WTC11 (cell line): ENCODE results near the gene RAPGEF3. TPM values are rescaled to one million over a fixed set of nuclear protein-coding genes. Genes with fewer than 3 reads are reported as not detected.

Source experiments
- ATAC-seq: fragments of 200-7000 bp; cut with Tn5 transposase; 2 replicates; pipeline ENCODE4 v1.10.0; 2021; ENCODE audit warnings: mild to moderate bottlenecking, moderate library complexity
- CTCF ChIA-PET: fragments of 300-600 bp; sonication (Branson Sonifier 250); formaldehyde crosslinking; loops from one replicate; lab custom pipeline; 2021; ENCODE audit warnings: antibody characterized with exemption; lab: Charles Lee
- POLR2A ChIA-PET: fragments of 350-600 bp; sonication (Branson Sonifier 250); formaldehyde crosslinking; loops from one replicate; lab custom pipeline; 2021; ENCODE audit warnings: antibody characterized with exemption; lab: Charles Lee
- DNase-seq: peaks from one replicate; pipeline ENCODE4 v3.0.0; 2021; ENCODE audit warnings: low spot score
- H3K27ac Mint-ChIP-seq: 2 replicates; pipeline ENCODE4 v1.8.0; 2021; ENCODE audit warnings: mixed read lengths
- H3K27me3 Mint-ChIP-seq: 2 replicates; pipeline ENCODE4 v1.8.0; 2021; ENCODE audit warnings: low read depth, mild to moderate bottlenecking, moderate library complexity, mixed read lengths
- H3K36me3 Mint-ChIP-seq: 2 replicates; pipeline ENCODE4 v1.8.0; 2021; ENCODE audit warnings: mixed read lengths
- H3K4me1 Mint-ChIP-seq: 2 replicates; pipeline ENCODE4 v1.8.0; 2022; ENCODE audit warnings: mixed read lengths
- H3K4me3 Mint-ChIP-seq: 2 replicates; pipeline ENCODE4 v1.8.0; 2021; ENCODE audit warnings: mild to moderate bottlenecking, moderate library complexity, mixed read lengths
- H3K9me3 Mint-ChIP-seq: 2 replicates; pipeline ENCODE4 v1.8.0; 2021; ENCODE audit warnings: mixed read lengths
- ATF2 ChIP-seq: sonication (generic); formaldehyde crosslinking; IDR thresholded peaks from 2 replicates; pipeline ENCODE4 v1.8.1; 2022; ENCODE audit warnings: low read depth, missing genetic modification reagents, borderline replicate concordance
- E2F1 ChIP-seq: sonication (generic); formaldehyde crosslinking; IDR thresholded peaks from 2 replicates; pipeline ENCODE4 v1.8.0; 2022; ENCODE audit warnings: mild to moderate bottlenecking, missing genetic modification reagents
- E2F5 ChIP-seq: sonication (generic); formaldehyde crosslinking; IDR thresholded peaks from 2 replicates; pipeline ENCODE4 v1.8.1; 2022; ENCODE audit warnings: mild to moderate bottlenecking, moderate library complexity, missing genetic modification reagents
- ETV6 ChIP-seq: sonication (generic); formaldehyde crosslinking; IDR thresholded peaks from 2 replicates; pipeline ENCODE4 v1.8.1; 2022; ENCODE audit warnings: mild to moderate bottlenecking, missing genetic modification reagents
- FOXJ3 ChIP-seq: sonication (generic); formaldehyde crosslinking; IDR thresholded peaks from 2 replicates; pipeline ENCODE4 v1.9.0; 2021; ENCODE audit warnings: missing genetic modification reagents, mild to moderate bottlenecking, borderline replicate concordance
- GABPB1 ChIP-seq: sonication (generic); formaldehyde crosslinking; IDR thresholded peaks from 2 replicates; pipeline ENCODE4 v1.8.1; 2023; ENCODE audit warnings: mild to moderate bottlenecking, missing genetic modification reagents
- HMGA2 ChIP-seq: fragments of 250-450 bp; sonication (Bioruptor Pico); IDR thresholded peaks from 2 replicates; pipeline ENCODE4 v1.4.0; 2021; ENCODE audit warnings: mild to moderate bottlenecking, moderate library complexity
- MAX ChIP-seq: sonication (generic); formaldehyde crosslinking; IDR thresholded peaks from 2 replicates; pipeline ENCODE4 v1.8.0; 2022; ENCODE audit warnings: mild to moderate bottlenecking, missing genetic modification reagents
- NFATC4 ChIP-seq: fragments of 250-450 bp; sonication (Bioruptor Pico); IDR thresholded peaks from 2 replicates; pipeline ENCODE4 v1.9.0; 2021; ENCODE audit warnings: mild to moderate bottlenecking
- NFE2L1 ChIP-seq: sonication (generic); formaldehyde crosslinking; IDR thresholded peaks from 2 replicates; pipeline ENCODE4 v1.8.1; 2023; ENCODE audit warnings: missing genetic modification reagents
- OVOL2 ChIP-seq: fragments of 250-450 bp; sonication (Bioruptor Pico); IDR thresholded peaks from 2 replicates; pipeline ENCODE4 v1.9.0; 2021; ENCODE audit warnings: mild to moderate bottlenecking, borderline replicate concordance
- PREB ChIP-seq: sonication (generic); formaldehyde crosslinking; IDR thresholded peaks from 2 replicates; pipeline ENCODE4 v1.8.1; 2022; ENCODE audit warnings: mild to moderate bottlenecking, missing genetic modification reagents, moderate library complexity, borderline replicate concordance
- RELA ChIP-seq: sonication (generic); formaldehyde crosslinking; IDR thresholded peaks from 2 replicates; pipeline ENCODE4 v1.8.1; 2022; ENCODE audit warnings: missing genetic modification reagents, mild to moderate bottlenecking, borderline replicate concordance
- SMAD4 ChIP-seq: sonication (generic); formaldehyde crosslinking; IDR thresholded peaks from 2 replicates; pipeline ENCODE4 v1.8.0; 2022; ENCODE audit warnings: mild to moderate bottlenecking, missing genetic modification reagents
- STAT6 ChIP-seq: sonication (generic); formaldehyde crosslinking; conservative IDR thresholded peaks from 2 replicates; pipeline ENCODE4 v1.8.1; 2023; ENCODE audit warnings: mild to moderate bottlenecking, low read depth, missing genetic modification reagents, moderate library complexity
- USF2 ChIP-seq: sonication (generic); formaldehyde crosslinking; IDR thresholded peaks from 2 replicates; pipeline ENCODE4 v1.8.1; 2023; ENCODE audit warnings: mild to moderate bottlenecking, missing genetic modification reagents, moderate library complexity
- ZNF219 ChIP-seq: sonication (generic); formaldehyde crosslinking; IDR thresholded peaks from 2 replicates; pipeline ENCODE4 v1.8.0; 2023; ENCODE audit warnings: missing genetic modification reagents, mild to moderate bottlenecking, borderline replicate concordance
- ZNF512 ChIP-seq: sonication (generic); formaldehyde crosslinking; IDR thresholded peaks from 2 replicates; pipeline ENCODE4 v1.8.1; 2022; ENCODE audit warnings: missing genetic modification reagents, borderline replicate concordance
- total RNA-seq: library from RNA; stranded (reverse); gene quantifications from 3 replicates; pipeline ENCODE4 v1.2.3, GENCODE V29; 2021

The RAPGEF3 gene
- total RNA-seq, 1 experiment from 2014 or later, result 13.3 TPM

- TF ChIP-seq SMAD4 (CRISPR knock-in tag) (no peak), HMGA2 (CRISPR knock-in tag) (no peak), GABPB1 (no peak), ZNF219 (no peak), STAT6 (CRISPR knock-in tag) (no peak), NFE2L1 (no peak)
Measured at GRCh38 chr12:47807338-47807737, 48.7 kb upstream of the RAPGEF3 start (continued).

- ATAC-seq (no peak), DNase-seq (no peak)
- Mint-ChIP-seq H3K36me3 (no peaks in the 10 kb centered on the region; the same call in 1 of the 2 replicates), H3K27me3 (no peaks in the 10 kb centered on the region), H3K27ac (peak overlapping the region; percentile 54), H3K9me3 (no peaks in the 10 kb centered on the region), H3K4me3 (no peak overlapping the region), H3K4me1 (peaks cover 66% of the 10 kb centered on the region)
- no peak for TF ChIP-seq OVOL2 (CRISPR knock-in tag)
- TF ChIP-seq PREB (CRISPR knock-in tag), result no peak
- no peak for TF ChIP-seq ATF2 (CRISPR knock-in tag)
- TF ChIP-seq NFATC4 (CRISPR knock-in tag), result no peak
- TF ChIP-seq ETV6 (CRISPR knock-in tag), result no peak
- no peak for TF ChIP-seq E2F5
- no peak for TF ChIP-seq FOXJ3
- no peak for TF ChIP-seq MAX (CRISPR knock-in tag)
- no peak for TF ChIP-seq E2F1 (CRISPR knock-in tag)
- TF ChIP-seq USF2 (CRISPR knock-in tag), result no peak
- TF ChIP-seq RELA (CRISPR knock-in tag), result no peak
- TF ChIP-seq ZNF512 (CRISPR knock-in tag), result no peak
- POLR2A ChIA-PET, result interaction anchor here (1.4 kb wide), 1 partner anchor 352 kb away, joined by 3 read pairs; the partner anchor contains the start of gene ASB8
- CTCF ChIA-PET, result interaction anchor here (0.8 to 14.9 kb wide), 3 partner anchors 23 to 31 kb away, joined by 3 to 408 read pairs (median 4); no protein-coding TSS in a partner anchor
Measured at GRCh38 chr12:47805417-47805816, 46.7 kb upstream of the RAPGEF3 start.
